ENCODE measurements around the gene PJA1. TPM values are rescaled to one million over a fixed set of nuclear protein-coding genes. Genes with fewer than 3 reads are reported as not detected.

Gene PJA1
- total RNA-seq, 1 donor from 2014 or later: 25.0 TPM

GRCh38 chrX:69116077-69116476 is 49.2 kb downstream of the PJA1 start:
- DNase-seq (ENCODE audit: low spot score): no peak

DNA sequence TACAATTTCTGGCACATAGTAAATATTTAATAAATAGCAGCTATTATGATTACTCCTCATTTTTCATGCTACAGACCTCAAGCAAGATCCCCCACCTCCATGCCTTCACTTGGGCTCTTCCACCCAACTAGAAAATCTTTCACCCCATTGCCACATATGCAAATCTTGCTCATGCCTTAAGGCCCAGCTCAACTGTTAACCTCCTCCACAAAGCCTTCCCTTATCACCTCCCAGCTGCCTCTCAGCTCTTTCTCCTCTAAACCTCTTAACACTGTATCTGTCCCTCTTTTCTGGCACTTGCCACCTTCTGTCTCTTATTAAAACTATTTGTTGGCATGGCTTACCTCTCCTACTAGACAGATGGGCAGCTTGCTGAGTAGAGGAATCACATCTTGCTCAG is 51.5 kb downstream of the PJA1 start:
- DNase-seq (ENCODE audit: low spot score): no peak
